ENCODE measurements around the gene LAPTM4A. TPM values are rescaled to one million over a fixed set of nuclear protein-coding genes. Genes with fewer than 3 reads are reported as not detected.
A peak's percentile ranks its signal among the peaks of the same experiment; 100 is the strongest.

The LAPTM4A gene
- total RNA-seq, 1 experiment from 2014 or later = 160 TPM

GRCh38 chr2:19991895-19992294 is 59.5 kb downstream of the LAPTM4A start:
- ChIA-PET POLR2A (no interaction called here), CTCF (no interaction called here)
- H3K27me3 Mint-ChIP-seq (ENCODE audit: insufficient read depth, unreplicated experiment) = no peaks in the 10 kb centered on the region
- H3K4me3 Mint-ChIP-seq (ENCODE audit: unreplicated experiment) = no peak overlapping the region
- no peak for TF ChIP-seq CTCF (IDR thresholded peaks at IDR 0.05; ENCODE audit: unreplicated experiment)
- no peak for DNase-seq (ENCODE audit: unreplicated experiment)
- no TSS peak for BruUV-seq (replicated peaks)
- H3K9me3 Mint-ChIP-seq (ENCODE audit: unreplicated experiment) = no peaks in the 10 kb centered on the region
- intact Hi-C loops (cut with micrococcal nuclease) = loop anchor here (5.0 kb wide), 1 partner anchor 90 kb away; the partner anchor contains the start of gene TTC32
- peaks cover 15% of the 10 kb centered on the region for H3K4me1 Mint-ChIP-seq (ENCODE audit: insufficient read depth, unreplicated experiment)
- no peak overlapping the region for H3K27ac Mint-ChIP-seq (ENCODE audit: low read depth, unreplicated experiment)
- peaks cover 11% of the 10 kb centered on the region for H3K36me3 Mint-ChIP-seq (ENCODE audit: insufficient read depth, unreplicated experiment)

GRCh38 chr2:19990416-19990728 is 61.1 kb downstream of the LAPTM4A start:
- intact Hi-C loops (cut with micrococcal nuclease) = loop anchor here (5.0 kb wide), 1 partner anchor 88 kb away; the partner anchor contains the start of gene TTC32
- H3K27me3 Mint-ChIP-seq (ENCODE audit: insufficient read depth, unreplicated experiment) = no peaks in the 10 kb centered on the region
- H3K9me3 Mint-ChIP-seq (ENCODE audit: unreplicated experiment) = no peaks in the 10 kb centered on the region
- H3K4me3 Mint-ChIP-seq (ENCODE audit: unreplicated experiment) = peak overlapping the region; percentile 95
- peaks cover 26% of the 10 kb centered on the region for H3K4me1 Mint-ChIP-seq (ENCODE audit: insufficient read depth, unreplicated experiment)
- CTCF ChIA-PET = interaction anchor here (2.2 kb wide), 1 partner anchor 24 kb away, joined by 10 read pairs; no protein-coding TSS in a partner anchor
- TSS peak; percentile 70 for BruUV-seq (replicated peaks)
- POLR2A ChIA-PET = interaction anchor here (0.6 to 2.9 kb wide), 17 partner anchors 10 to 1709 kb away, joined by 3 to 33 read pairs (median 5); partner anchors contain the start of gene LAPTM4A
- H3K36me3 Mint-ChIP-seq (ENCODE audit: insufficient read depth, unreplicated experiment) = peaks cover 24% of the 10 kb centered on the region
- DNase-seq (ENCODE audit: unreplicated experiment) = no peak
- peak overlapping the region; percentile 77 for H3K27ac Mint-ChIP-seq (ENCODE audit: low read depth, unreplicated experiment)
- no peak for TF ChIP-seq CTCF (IDR thresholded peaks at IDR 0.05; ENCODE audit: unreplicated experiment)

GRCh38 chr2:19989667-19990415 is 61.6 kb downstream of the LAPTM4A start, which contains the start of gene WDR35:
Gene WDR35, minus strand, starts transcription at chr2:19990105. Its CDS starts 90 bp downstream, at chr2:19990015.
- H3K27ac Mint-ChIP-seq (ENCODE audit: low read depth, unreplicated experiment) = peak within 1 kb of the TSS; percentile 77
- DNase-seq (ENCODE audit: unreplicated experiment) = peak; percentile 90
- TF ChIP-seq CTCF (IDR thresholded peaks at IDR 0.05; ENCODE audit: unreplicated experiment) = no peak
- BruUV-seq (replicated peaks) = no TSS peak
- H3K4me1 Mint-ChIP-seq (ENCODE audit: insufficient read depth, unreplicated experiment) = peaks cover 26% of the 10 kb centered on the region
- ChIA-PET CTCF (interaction anchor here (2.0 to 2.2 kb wide), 2 partner anchors 25 to 105 kb away, joined by 6 to 10 read pairs; no protein-coding TSS in a partner anchor), POLR2A (interaction anchor here (0.6 to 2.9 kb wide), 24 partner anchors 9 to 1709 kb away, joined by 3 to 33 read pairs (median 4); partner anchors contain the start of gene LAPTM4A)
- H3K27me3 Mint-ChIP-seq (ENCODE audit: insufficient read depth, unreplicated experiment) = no peaks in the 10 kb centered on the region
- H3K9me3 Mint-ChIP-seq (ENCODE audit: unreplicated experiment) = no peaks in the 10 kb centered on the region
- intact Hi-C loops (cut with micrococcal nuclease) = loop anchor here (5.0 kb wide), 1 partner anchor 88 kb away; the partner anchor contains the start of gene TTC32
- peak within 1 kb of the TSS; percentile 95 for H3K4me3 Mint-ChIP-seq (ENCODE audit: unreplicated experiment)
- H3K36me3 Mint-ChIP-seq (ENCODE audit: insufficient read depth, unreplicated experiment) = peaks cover 24% of the 10 kb centered on the region

- BruUV-seq (replicated peaks) = no TSS peak
- TF ChIP-seq CTCF (IDR thresholded peaks at IDR 0.05; ENCODE audit: unreplicated experiment) = no peak
- H3K27me3 Mint-ChIP-seq (ENCODE audit: insufficient read depth, unreplicated experiment) = no peaks in the 10 kb centered on the region
- peaks cover 26% of the 10 kb centered on the region for H3K36me3 Mint-ChIP-seq (ENCODE audit: insufficient read depth, unreplicated experiment)
- no peaks in the 10 kb centered on the region for H3K9me3 Mint-ChIP-seq (ENCODE audit: unreplicated experiment)
- ChIA-PET POLR2A (interaction anchor here (0.5 to 2.9 kb wide), 26 partner anchors 13 to 1317 kb away, joined by 3 to 33 read pairs (median 4); partner anchors contain the start of gene LAPTM4A), CTCF (interaction anchor here (2.0 to 2.2 kb wide), 2 partner anchors 25 to 105 kb away, joined by 6 to 10 read pairs; no protein-coding TSS in a partner anchor)
- peak overlapping the region; percentile 77 for H3K27ac Mint-ChIP-seq (ENCODE audit: low read depth, unreplicated experiment)
- DNase-seq (ENCODE audit: unreplicated experiment) = no peak
- peaks cover 26% of the 10 kb centered on the region for H3K4me1 Mint-ChIP-seq (ENCODE audit: insufficient read depth, unreplicated experiment)
- H3K4me3 Mint-ChIP-seq (ENCODE audit: unreplicated experiment) = peak overlapping the region; percentile 95
- intact Hi-C loops (cut with micrococcal nuclease) = no loop called here
Observed at GRCh38 chr2:19989342-19989666, 62.1 kb downstream of the LAPTM4A start.

Measured in MCF 10A (cell line).